Measurements from ENCODE around the gene ELOVL3.

- TF ChIP-seq POLR2A (IDR thresholded peaks at IDR 0.05; ENCODE audit: low read length), result no peak
- TF ChIP-seq GATA1 (IDR thresholded peaks at IDR 0.05; ENCODE audit: low read depth, low read length), result no peak
Observed at GRCh38 chr10:102266670-102267069, 40.6 kb downstream of the ELOVL3 start.

Measured in erythroblast (primary cell).